PC-3 (cell line): ENCODE results near the gene SMIM13. TPM values are rescaled to one million over a fixed set of nuclear protein-coding genes. Genes with fewer than 3 reads are reported as not detected.

ENCODE experiments used
- ATAC-seq: fragments of 200-7000 bp; cut with Tn5 transposase; 2 replicates; pipeline ENCODE4 v1.9.1; 2020; ENCODE audit warnings: mild to moderate bottlenecking, moderate library complexity
- BruUV-seq: library from RNA; stranded (reverse); fragments of 400-500 nt; replicated peaks from 2 replicates; lab custom pipeline; 2021; lab: Mats Ljungman, UMichigan
- CTCF ChIA-PET: fragments of 300-600 bp; sonication (Branson Sonifier 250); formaldehyde crosslinking; loops from one replicate; lab custom pipeline; 2022; ENCODE audit warnings: antibody characterized with exemption; lab: Charles Lee
- POLR2A ChIA-PET: fragments of 300-600 bp; sonication (Branson Sonifier 250); formaldehyde crosslinking; loops from one replicate; lab custom pipeline; 2022; ENCODE audit warnings: antibody characterized with exemption; ENCODE audit not compliant: unreplicated experiment; lab: Charles Lee
- DNase-seq: peaks from one replicate; pipeline ENCODE4 v3.0.0-alpha.2; 2015
- H2AFZ ChIP-seq: fragments of 300-600 bp; sonication (generic); 2 replicates; pipeline ENCODE4 v1.6.0; 2016; ENCODE audit warnings: antibody characterized with exemption, low read length
- H3F3A ChIP-seq: fragments of 300-600 bp; sonication (generic); one replicate; pipeline ENCODE4 v1.6.0; 2017; ENCODE audit warnings: antibody characterized with exemption, low read length, control low read depth, mild to moderate bottlenecking; ENCODE audit not compliant: unreplicated experiment
- H3K27ac ChIP-seq: fragments of 300-600 bp; sonication (generic); 2 replicates; pipeline ENCODE4 v1.5.1; 2016; ENCODE audit warnings: mild to moderate bottlenecking, low read length
- H3K27me3 ChIP-seq: fragments of 300-600 bp; sonication (generic); 2 replicates; pipeline ENCODE4 v1.6.1; 2016; ENCODE audit warnings: low read length, mixed read lengths
- H3K36me3 ChIP-seq: fragments of 300-600 bp; sonication (generic); 2 replicates; pipeline ENCODE4 v1.6.1; 2016; ENCODE audit warnings: low read depth, mixed run types, low read length, mixed read lengths
- H3K4me1 ChIP-seq: fragments of 300-600 bp; sonication (generic); 2 replicates; pipeline ENCODE4 v1.5.1; 2016; ENCODE audit warnings: low read length; ENCODE audit not compliant: insufficient read depth
- H3K4me2 ChIP-seq: fragments of 300-600 bp; sonication (generic); 2 replicates; pipeline ENCODE4 v1.6.0; 2016; ENCODE audit warnings: low read length
- H3K4me3 ChIP-seq: fragments of 300-600 bp; sonication (generic); 2 replicates; pipeline ENCODE4 v1.5.1; 2016; ENCODE audit warnings: mild to moderate bottlenecking, low read length, mixed read lengths
- H3K79me2 ChIP-seq: fragments of 300-600 bp; sonication (generic); 2 replicates; pipeline ENCODE4 v1.6.1; 2017; ENCODE audit warnings: low read length, mixed read lengths
- H3K9ac ChIP-seq: fragments of 300-600 bp; sonication (generic); 2 replicates; pipeline ENCODE4 v1.6.0; 2016; ENCODE audit warnings: mild to moderate bottlenecking, low read length
- H3K9me2 ChIP-seq: fragments of 300-600 bp; sonication (generic); replicated peaks from 2 replicates; pipeline ENCODE4 v1.6.1; 2016; ENCODE audit warnings: mixed run types, low read length, mixed read lengths
- H3K9me3 ChIP-seq: fragments of 300-600 bp; sonication (generic); 2 replicates; pipeline ENCODE4 v1.6.1; 2016; ENCODE audit warnings: low read length, mixed read lengths
- H4K20me1 ChIP-seq: fragments of 300-600 bp; sonication (generic); 2 replicates; pipeline ENCODE4 v1.6.1; 2016; ENCODE audit warnings: low read length, mixed read lengths
- EZH2 ChIP-seq: fragments of 300-600 bp; sonication (generic); IDR thresholded peaks from one replicate; pipeline ENCODE4 v1.6.1; 2017; ENCODE audit warnings: antibody characterized with exemption, mild to moderate bottlenecking, low read length; ENCODE audit not compliant: unreplicated experiment
- EZH2phosphoT487 ChIP-seq: fragments of 300-600 bp; sonication (generic); IDR thresholded peaks from 2 replicates; pipeline ENCODE4 v1.6.1; 2018; ENCODE audit warnings: mild to moderate bottlenecking, antibody characterized with exemption, low read length, borderline replicate concordance
- intact Hi-C: fragments of 100-400 bp; cut with micrococcal nuclease; formaldehyde crosslinking; loops from 2 replicates; pipeline ENCODE4 v1.9.0; 2023
- total RNA-seq: library from RNA; depleted of rRNA; stranded (reverse); fragments of >200 nt; gene quantifications from 2 replicates; pipeline ENCODE4 v1.2.3, GENCODE V29; 2014
- TF ChIP-seq, protein P1 (sequence below): fragments of 300-600 bp; sonication (generic); conservative IDR thresholded peaks from 2 replicates; pipeline ENCODE4 v1.5.1; 2017; ENCODE audit warnings: antibody characterized with exemption, low read depth, mild to moderate bottlenecking, low read length

The SMIM13 gene
- total RNA-seq, 1 experiment from 2014 or later = 9.0 TPM

DNA sequence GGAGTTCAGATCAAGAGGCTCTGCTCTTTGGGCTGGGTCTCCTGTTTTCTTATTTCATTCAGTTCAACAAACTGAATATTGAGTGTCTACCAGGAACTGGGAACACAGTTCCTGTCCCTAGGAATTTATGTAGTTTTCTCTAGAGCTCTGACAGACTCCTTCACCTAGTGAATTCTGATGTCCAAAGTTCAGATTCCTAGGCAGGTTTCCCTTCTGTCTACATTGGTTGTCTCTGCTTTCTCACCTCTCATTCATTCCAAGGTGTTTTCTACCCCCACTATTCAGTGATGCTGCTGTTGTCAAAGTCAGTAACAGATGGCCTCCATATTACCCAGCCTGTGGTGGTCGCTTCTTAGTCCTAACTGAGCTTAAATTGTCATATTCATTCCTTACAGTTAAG is 4.4 kb downstream of the SMIM13 start:
- no peak for DNase-seq
- CTCF ChIA-PET = no interaction called here
- TF ChIP-seq EZH2 = no peak
- no peak for TF ChIP-seq EZH2phosphoT487
- TF ChIP-seq, protein P1, sequence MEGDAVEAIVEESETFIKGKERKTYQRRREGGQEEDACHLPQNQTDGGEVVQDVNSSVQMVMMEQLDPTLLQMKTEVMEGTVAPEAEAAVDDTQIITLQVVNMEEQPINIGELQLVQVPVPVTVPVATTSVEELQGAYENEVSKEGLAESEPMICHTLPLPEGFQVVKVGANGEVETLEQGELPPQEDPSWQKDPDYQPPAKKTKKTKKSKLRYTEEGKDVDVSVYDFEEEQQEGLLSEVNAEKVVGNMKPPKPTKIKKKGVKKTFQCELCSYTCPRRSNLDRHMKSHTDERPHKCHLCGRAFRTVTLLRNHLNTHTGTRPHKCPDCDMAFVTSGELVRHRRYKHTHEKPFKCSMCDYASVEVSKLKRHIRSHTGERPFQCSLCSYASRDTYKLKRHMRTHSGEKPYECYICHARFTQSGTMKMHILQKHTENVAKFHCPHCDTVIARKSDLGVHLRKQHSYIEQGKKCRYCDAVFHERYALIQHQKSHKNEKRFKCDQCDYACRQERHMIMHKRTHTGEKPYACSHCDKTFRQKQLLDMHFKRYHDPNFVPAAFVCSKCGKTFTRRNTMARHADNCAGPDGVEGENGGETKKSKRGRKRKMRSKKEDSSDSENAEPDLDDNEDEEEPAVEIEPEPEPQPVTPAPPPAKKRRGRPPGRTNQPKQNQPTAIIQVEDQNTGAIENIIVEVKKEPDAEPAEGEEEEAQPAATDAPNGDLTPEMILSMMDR = no peak
- Histone ChIP-seq H2AFZ (no peak overlapping the region), H3K9me3 (no peaks in the 10 kb centered on the region), H3K27me3 (no peaks in the 10 kb centered on the region), H3K27ac (no peak overlapping the region), H3K4me3 (no peak overlapping the region), H3K79me2 (peaks cover 89% of the 10 kb centered on the region), H3K4me2 (no peak overlapping the region), H4K20me1 (no peaks in the 10 kb centered on the region; the same call in 1 of the 2 replicates), H3K4me1 (peaks cover 12% of the 10 kb centered on the region), H3K36me3 (peaks cover 8% of the 10 kb centered on the region), H3K9me2 (no peaks in the 10 kb centered on the region), H3K9ac (no peak overlapping the region), H3F3A (no peaks in the 10 kb centered on the region)
- POLR2A ChIA-PET = no interaction called here
- ATAC-seq = no peak
- BruUV-seq = no TSS peak
- intact Hi-C loops = loop anchor here (10.0 kb wide), 1 partner anchor 137 kb away; the partner anchor contains the start of gene NEDD9

DNA sequence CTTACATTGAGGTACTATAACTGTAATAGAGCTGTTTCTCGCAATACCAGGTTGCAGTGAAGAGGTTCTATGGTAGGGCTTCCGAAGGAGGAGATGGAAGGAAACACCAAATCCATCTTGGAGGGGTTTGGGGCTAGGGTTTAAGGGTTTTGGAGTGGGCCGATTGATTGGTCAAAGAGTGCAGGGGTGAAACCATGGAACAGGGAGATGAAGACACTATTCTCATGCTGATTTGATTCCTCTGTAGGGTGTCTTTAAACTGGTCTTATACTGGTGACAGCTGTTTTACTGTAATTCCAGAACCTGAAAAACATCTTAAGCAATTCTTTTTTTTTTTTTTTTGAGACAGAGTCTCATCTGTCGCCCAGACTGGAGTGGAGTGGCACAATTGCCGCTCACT is 7.8 kb downstream of the SMIM13 start:
- peaks cover 100% of the 10 kb centered on the region for H3K79me2 ChIP-seq
- no peak overlapping the region for H3K4me2 ChIP-seq
- H3K27ac ChIP-seq = no peak overlapping the region
- CTCF ChIA-PET = no interaction called here
- intact Hi-C loops = no loop called here
- POLR2A ChIA-PET = no interaction called here
- H3K4me3 ChIP-seq = no peak overlapping the region
- no peaks in the 10 kb centered on the region for H3K9me2 ChIP-seq
- ATAC-seq (no peak), DNase-seq (no peak)
- no peaks in the 10 kb centered on the region for H3K27me3 ChIP-seq
- H3K9me3 ChIP-seq = no peaks in the 10 kb centered on the region
- TF ChIP-seq, protein P1 = no peak
- TF ChIP-seq EZH2 (no peak), EZH2phosphoT487 (no peak)
- peaks cover 11% of the 10 kb centered on the region for H3K36me3 ChIP-seq
- no peak overlapping the region for H2AFZ ChIP-seq
- BruUV-seq = no TSS peak
- no peak overlapping the region for H3K9ac ChIP-seq
- no peaks in the 10 kb centered on the region for H3F3A ChIP-seq
- H4K20me1 ChIP-seq = no peaks in the 10 kb centered on the region; the same call in 1 of the 2 replicates
- H3K4me1 ChIP-seq = no peaks in the 10 kb centered on the region

DNA sequence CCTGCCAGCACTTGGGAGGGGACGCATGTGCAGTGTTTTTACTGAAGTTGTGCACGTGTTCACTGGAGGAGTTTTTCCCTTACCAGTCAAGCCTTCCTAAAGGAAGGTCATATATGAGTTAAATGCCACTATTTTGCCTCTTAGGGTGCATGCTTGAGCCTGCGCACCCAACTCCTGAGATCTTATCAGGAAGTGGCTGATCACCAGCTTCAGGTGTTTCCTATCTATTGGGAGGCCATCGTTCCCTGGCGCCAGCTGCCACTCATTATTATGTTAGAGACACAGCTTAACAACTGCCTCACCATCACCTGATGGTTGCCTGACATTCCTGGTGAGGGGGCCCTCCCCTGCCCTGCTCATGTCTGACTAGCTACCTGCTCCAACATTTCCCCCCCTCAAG is 9.4 kb downstream of the SMIM13 start:
- Histone ChIP-seq H3K9me3 (no peaks in the 10 kb centered on the region), H3K36me3 (peaks cover 11% of the 10 kb centered on the region), H3K4me1 (no peaks in the 10 kb centered on the region), H3K9me2 (no peaks in the 10 kb centered on the region), H3K4me3 (no peak overlapping the region), H2AFZ (no peak overlapping the region), H3K27ac (no peak overlapping the region), H3K27me3 (no peaks in the 10 kb centered on the region), H4K20me1 (no peaks in the 10 kb centered on the region; the same call in 1 of the 2 replicates), H3K79me2 (peaks cover 100% of the 10 kb centered on the region), H3K4me2 (no peak overlapping the region), H3F3A (no peaks in the 10 kb centered on the region), H3K9ac (no peak overlapping the region)
- TF ChIP-seq, protein P1 = no peak
- TF ChIP-seq EZH2phosphoT487 (no peak), EZH2 (no peak)
- ATAC-seq = no peak
- DNase-seq = no peak
- no TSS peak for BruUV-seq
- ChIA-PET CTCF (no interaction called here), POLR2A (no interaction called here)
- intact Hi-C loops = no loop called here
